ENCODE measurements around the gene HS3ST5. TPM values are rescaled to one million over a fixed set of nuclear protein-coding genes. Genes with fewer than 3 reads are reported as not detected.

The HS3ST5 gene
- total RNA-seq, 1 experiment from 2014 or later, result 8.7 TPM

DNA sequence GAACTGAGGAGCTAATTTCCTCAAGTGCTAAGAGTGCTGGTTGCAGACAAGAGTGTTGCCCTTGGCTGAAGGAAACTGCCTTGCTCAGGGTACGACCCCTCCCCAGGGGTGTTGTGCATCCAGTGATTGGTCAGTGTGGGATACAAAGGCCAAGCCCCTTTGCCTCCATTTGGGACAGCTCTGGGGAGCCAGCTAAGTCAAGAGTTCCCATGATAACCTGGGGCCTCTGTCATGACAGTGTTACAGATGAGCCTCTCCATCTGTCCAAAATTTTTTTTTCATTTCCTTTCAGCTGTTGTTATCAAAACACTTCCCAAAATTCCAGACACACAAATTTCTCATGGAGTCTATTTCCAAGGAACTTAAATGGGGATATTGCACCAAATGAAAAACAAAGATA lies 93.3 kb downstream of the HS3ST5 start:
- POLR2A ChIA-PET, result no interaction called here
- peak; percentile 14 for DNase-seq (ENCODE audit: low spot score)
- H3K36me3 Mint-ChIP-seq, result peaks cover 12% of the 10 kb centered on the region
- no peak overlapping the region for H3K27ac Mint-ChIP-seq
- H3K27me3 Mint-ChIP-seq (ENCODE audit: low read depth), result no peaks in the 10 kb centered on the region
- peaks cover 11% of the 10 kb centered on the region for H3K9me3 Mint-ChIP-seq
- TF ChIP-seq FOXK1 (CRISPR knock-in tag; IDR thresholded peaks at IDR 0.05) (no peak), CREB1 (CRISPR knock-in tag; IDR thresholded peaks at IDR 0.05) (no peak)
- CTCF ChIA-PET, result no interaction called here
- H3K4me1 Mint-ChIP-seq, result peaks cover 42% of the 10 kb centered on the region
- peak; percentile 86 for ATAC-seq
- H3K4me3 Mint-ChIP-seq, result no peak overlapping the region

GRCh38 chr6:114247101-114247500 lies 95.7 kb downstream of the HS3ST5 start:
- peaks cover 1% of the 10 kb centered on the region; the same call in 1 of the 2 replicates for H3K36me3 Mint-ChIP-seq
- POLR2A ChIA-PET, result no interaction called here
- DNase-seq (ENCODE audit: low spot score), result no peak
- H3K27ac Mint-ChIP-seq, result no peak overlapping the region
- ATAC-seq, result no peak
- no peaks in the 10 kb centered on the region for H3K27me3 Mint-ChIP-seq (ENCODE audit: low read depth)
- H3K4me3 Mint-ChIP-seq, result no peak overlapping the region
- peaks cover 37% of the 10 kb centered on the region for H3K4me1 Mint-ChIP-seq
- 0 out of 2 replicates have a peak, but pooled peaks cover 3% of the 10 kb centered on the region for H3K9me3 Mint-ChIP-seq
- TF ChIP-seq, protein P1, sequence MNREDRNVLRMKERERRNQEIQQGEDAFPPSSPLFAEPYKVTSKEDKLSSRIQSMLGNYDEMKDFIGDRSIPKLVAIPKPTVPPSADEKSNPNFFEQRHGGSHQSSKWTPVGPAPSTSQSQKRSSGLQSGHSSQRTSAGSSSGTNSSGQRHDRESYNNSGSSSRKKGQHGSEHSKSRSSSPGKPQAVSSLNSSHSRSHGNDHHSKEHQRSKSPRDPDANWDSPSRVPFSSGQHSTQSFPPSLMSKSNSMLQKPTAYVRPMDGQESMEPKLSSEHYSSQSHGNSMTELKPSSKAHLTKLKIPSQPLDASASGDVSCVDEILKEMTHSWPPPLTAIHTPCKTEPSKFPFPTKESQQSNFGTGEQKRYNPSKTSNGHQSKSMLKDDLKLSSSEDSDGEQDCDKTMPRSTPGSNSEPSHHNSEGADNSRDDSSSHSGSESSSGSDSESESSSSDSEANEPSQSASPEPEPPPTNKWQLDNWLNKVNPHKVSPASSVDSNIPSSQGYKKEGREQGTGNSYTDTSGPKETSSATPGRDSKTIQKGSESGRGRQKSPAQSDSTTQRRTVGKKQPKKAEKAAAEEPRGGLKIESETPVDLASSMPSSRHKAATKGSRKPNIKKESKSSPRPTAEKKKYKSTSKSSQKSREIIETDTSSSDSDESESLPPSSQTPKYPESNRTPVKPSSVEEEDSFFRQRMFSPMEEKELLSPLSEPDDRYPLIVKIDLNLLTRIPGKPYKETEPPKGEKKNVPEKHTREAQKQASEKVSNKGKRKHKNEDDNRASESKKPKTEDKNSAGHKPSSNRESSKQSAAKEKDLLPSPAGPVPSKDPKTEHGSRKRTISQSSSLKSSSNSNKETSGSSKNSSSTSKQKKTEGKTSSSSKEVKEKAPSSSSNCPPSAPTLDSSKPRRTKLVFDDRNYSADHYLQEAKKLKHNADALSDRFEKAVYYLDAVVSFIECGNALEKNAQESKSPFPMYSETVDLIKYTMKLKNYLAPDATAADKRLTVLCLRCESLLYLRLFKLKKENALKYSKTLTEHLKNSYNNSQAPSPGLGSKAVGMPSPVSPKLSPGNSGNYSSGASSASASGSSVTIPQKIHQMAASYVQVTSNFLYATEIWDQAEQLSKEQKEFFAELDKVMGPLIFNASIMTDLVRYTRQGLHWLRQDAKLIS (CRISPR knock-in tag; IDR thresholded peaks at IDR 0.05; ENCODE audit: borderline replicate concordance), result no peak
- TF ChIP-seq HMGXB4 (CRISPR knock-in tag; IDR thresholded peaks at IDR 0.05) (no peak), ZNF121 (CRISPR knock-in tag; IDR thresholded peaks at IDR 0.05) (no peak), ZSCAN18 (CRISPR knock-in tag; IDR thresholded peaks at IDR 0.05) (no peak), HMGA2 (CRISPR knock-in tag; IDR thresholded peaks at IDR 0.05) (no peak), NFE2L1 (CRISPR knock-in tag; IDR thresholded peaks at IDR 0.05) (no peak), GRHL2 (CRISPR knock-in tag; IDR thresholded peaks at IDR 0.05; ENCODE audit: insufficient replicate concordance, severe bottlenecking) (no peak), FOXP1 (CRISPR knock-in tag; IDR thresholded peaks at IDR 0.05; ENCODE audit: borderline replicate concordance) (no peak), ZNF416 (CRISPR knock-in tag; IDR thresholded peaks at IDR 0.05) (no peak), OVOL2 (CRISPR knock-in tag; IDR thresholded peaks at IDR 0.05; ENCODE audit: borderline replicate concordance) (no peak), ZNF396 (CRISPR knock-in tag; IDR thresholded peaks at IDR 0.05; ENCODE audit: borderline replicate concordance) (no peak), MYBL2 (CRISPR knock-in tag; IDR thresholded peaks at IDR 0.05) (no peak), MLX (CRISPR knock-in tag; IDR thresholded peaks at IDR 0.05) (no peak)
- CTCF ChIA-PET, result no interaction called here

DNA sequence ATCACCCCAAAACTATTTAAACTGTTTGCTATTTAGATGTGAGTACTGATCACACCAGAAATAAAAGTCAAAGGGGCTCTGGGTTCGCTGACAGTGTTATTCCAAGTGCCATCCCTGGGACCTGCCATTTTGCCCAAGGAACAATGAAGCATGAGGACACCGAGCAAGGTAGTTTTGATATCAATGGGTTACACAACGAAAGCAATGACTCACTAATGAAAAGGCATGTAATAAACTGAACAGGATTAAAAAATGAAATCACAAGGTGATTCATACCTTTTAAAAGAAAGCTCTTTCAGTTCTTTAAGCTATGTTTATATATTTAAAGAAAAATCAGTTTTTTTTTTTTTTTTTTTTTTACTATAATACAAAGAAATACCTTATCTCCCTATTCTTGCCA lies 102.0 kb downstream of the HS3ST5 start:
- no peak for DNase-seq (ENCODE audit: low spot score)
- POLR2A ChIA-PET, result no interaction called here
- TF ChIP-seq, protein P2, sequence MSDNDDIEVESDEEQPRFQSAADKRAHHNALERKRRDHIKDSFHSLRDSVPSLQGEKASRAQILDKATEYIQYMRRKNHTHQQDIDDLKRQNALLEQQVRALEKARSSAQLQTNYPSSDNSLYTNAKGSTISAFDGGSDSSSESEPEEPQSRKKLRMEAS (CRISPR knock-in tag; IDR thresholded peaks at IDR 0.05), result no peak
- TF ChIP-seq ATF1 (CRISPR knock-in tag; IDR thresholded peaks at IDR 0.05) (no peak), ZNF281 (CRISPR knock-in tag; IDR thresholded peaks at IDR 0.05) (no peak), ZSCAN18 (CRISPR knock-in tag; IDR thresholded peaks at IDR 0.05) (no peak), TEAD4 (CRISPR knock-in tag; IDR thresholded peaks at IDR 0.05) (no peak)

More for the DNA sequence above, 102.0 kb downstream of the HS3ST5 start:
- H3K4me1 Mint-ChIP-seq, result peaks cover 26% of the 10 kb centered on the region
- no peaks in the 10 kb centered on the region for H3K27me3 Mint-ChIP-seq (ENCODE audit: low read depth)
- H3K4me3 Mint-ChIP-seq, result no peak overlapping the region
- H3K27ac Mint-ChIP-seq, result no peak overlapping the region
- no peak for ATAC-seq
- no peaks in the 10 kb centered on the region for H3K36me3 Mint-ChIP-seq
- no peaks in the 10 kb centered on the region for H3K9me3 Mint-ChIP-seq
- CTCF ChIA-PET, result no interaction called here

All from WTC11 (cell line).